Measurements from ENCODE around the gene SLC25A44. TPM values are rescaled to one million over a fixed set of nuclear protein-coding genes. Genes with fewer than 3 reads are reported as not detected.
A peak's percentile ranks its signal among the peaks of the same experiment; 100 is the strongest.

Gene SLC25A44
- total and polyA plus RNA-seq, 11 donors, result 5.8 to 29.3 (median 20.5) TPM

DNA sequence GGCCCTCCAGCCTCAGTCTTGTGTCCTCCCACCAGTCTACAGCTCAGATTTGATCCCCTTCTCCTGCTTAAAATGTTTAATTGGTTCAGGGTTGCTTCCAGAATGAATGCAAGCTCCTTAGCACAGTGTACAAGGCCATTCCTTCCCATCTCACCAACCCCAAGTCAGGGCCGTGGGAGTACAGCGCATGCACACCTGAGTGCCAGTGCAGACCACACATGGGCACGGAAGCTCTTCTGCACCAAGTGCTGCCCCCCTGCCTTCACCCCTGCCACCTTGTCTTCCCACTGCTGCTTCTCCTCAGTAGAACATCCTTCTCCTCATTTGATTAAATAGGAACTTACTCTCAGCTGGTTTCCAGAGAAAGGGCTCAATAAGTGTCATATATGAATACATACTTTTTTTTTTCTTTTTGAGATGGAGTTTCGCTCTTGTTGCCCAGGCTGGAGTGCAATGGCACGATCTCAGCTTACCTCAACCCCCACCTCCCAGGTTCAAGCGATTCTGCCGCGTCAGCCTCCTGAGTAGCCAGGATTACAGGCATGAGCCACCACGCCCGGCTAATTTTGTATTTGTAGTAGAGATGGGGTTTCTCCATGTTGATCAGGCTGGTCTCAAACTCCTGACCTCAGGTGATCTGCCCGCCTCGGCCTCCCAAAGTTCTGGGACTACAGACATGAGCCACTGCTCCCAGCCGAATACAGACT lies 28.2 kb downstream of the SLC25A44 start:
- H3K27ac ChIP-seq, result no peak overlapping the region
- TF ChIP-seq, protein P1, sequence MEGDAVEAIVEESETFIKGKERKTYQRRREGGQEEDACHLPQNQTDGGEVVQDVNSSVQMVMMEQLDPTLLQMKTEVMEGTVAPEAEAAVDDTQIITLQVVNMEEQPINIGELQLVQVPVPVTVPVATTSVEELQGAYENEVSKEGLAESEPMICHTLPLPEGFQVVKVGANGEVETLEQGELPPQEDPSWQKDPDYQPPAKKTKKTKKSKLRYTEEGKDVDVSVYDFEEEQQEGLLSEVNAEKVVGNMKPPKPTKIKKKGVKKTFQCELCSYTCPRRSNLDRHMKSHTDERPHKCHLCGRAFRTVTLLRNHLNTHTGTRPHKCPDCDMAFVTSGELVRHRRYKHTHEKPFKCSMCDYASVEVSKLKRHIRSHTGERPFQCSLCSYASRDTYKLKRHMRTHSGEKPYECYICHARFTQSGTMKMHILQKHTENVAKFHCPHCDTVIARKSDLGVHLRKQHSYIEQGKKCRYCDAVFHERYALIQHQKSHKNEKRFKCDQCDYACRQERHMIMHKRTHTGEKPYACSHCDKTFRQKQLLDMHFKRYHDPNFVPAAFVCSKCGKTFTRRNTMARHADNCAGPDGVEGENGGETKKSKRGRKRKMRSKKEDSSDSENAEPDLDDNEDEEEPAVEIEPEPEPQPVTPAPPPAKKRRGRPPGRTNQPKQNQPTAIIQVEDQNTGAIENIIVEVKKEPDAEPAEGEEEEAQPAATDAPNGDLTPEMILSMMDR (IDR thresholded peaks at IDR 0.05), result no peak
- no peak for TF ChIP-seq POLR2A (IDR thresholded peaks at IDR 0.05)
- peaks cover 0 to 68% (median 47%) of the 10 kb centered on the region in 9 donors for H3K36me3 ChIP-seq
- intact Hi-C loops (cut with DNase I), result loop anchor here in 2 of 10 donors (2.0 to 5.0 kb wide), 2 partner anchors 130 to 131 kb away; no protein-coding TSS in a partner anchor
- 91 to 97% (median 93%) methylated on average over 13 of the region's 13 CpGs for WGBS, 4 donors
- H3K4me1 ChIP-seq, result peaks cover 0 to 38% (median 7%) of the 10 kb centered on the region in 12 donors
- no peaks in the 10 kb centered on the region for H3K9me3 ChIP-seq
- H3K27me3 ChIP-seq, result no peaks in the 10 kb centered on the region
- no peak for DNase-seq
- no peak for ATAC-seq
- no peak overlapping the region for H3K4me3 ChIP-seq

DNA sequence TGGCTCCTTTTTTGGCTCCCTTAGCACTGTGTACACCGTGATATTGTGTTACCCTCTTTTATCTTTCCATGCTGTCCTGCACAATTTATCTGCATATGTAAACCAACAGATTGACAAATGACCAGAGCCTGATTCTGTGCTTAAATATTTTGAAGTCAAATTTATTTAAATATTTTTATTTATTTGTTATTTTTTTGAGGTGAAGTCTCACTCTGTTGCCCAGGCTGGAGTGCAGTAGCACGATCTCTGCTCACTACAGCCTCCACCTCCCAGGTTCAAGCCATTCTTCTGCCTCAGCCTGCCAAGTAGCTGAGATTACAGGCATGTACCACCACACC lies 31.7 kb downstream of the SLC25A44 start:
- no peak overlapping the region for H3K4me3 ChIP-seq
- no peak overlapping the region for H3K27ac ChIP-seq
- 7 to 21% (median 13%) methylated on average over 2 of the region's 2 CpGs for WGBS, 4 donors
- peaks cover 0 to 16% (median 0%) of the 10 kb centered on the region in 12 donors for H3K4me1 ChIP-seq
- intact Hi-C loops (cut with DNase I), result loop anchor here (1.0 to 2.0 kb wide), 6 partner anchors 79 to 135 kb away; no protein-coding TSS in a partner anchor
- TF ChIP-seq, protein P1 (IDR thresholded peaks at IDR 0.05), result no peak
- TF ChIP-seq POLR2A (IDR thresholded peaks at IDR 0.05), result no peak
- DNase-seq, result no peak
- no peaks in the 10 kb centered on the region for H3K9me3 ChIP-seq
- no peak for ATAC-seq
- H3K27me3 ChIP-seq, result no peaks in the 10 kb centered on the region
- H3K36me3 ChIP-seq, result peaks cover 0 to 90% (median 70%) of the 10 kb centered on the region in 9 donors

DNA sequence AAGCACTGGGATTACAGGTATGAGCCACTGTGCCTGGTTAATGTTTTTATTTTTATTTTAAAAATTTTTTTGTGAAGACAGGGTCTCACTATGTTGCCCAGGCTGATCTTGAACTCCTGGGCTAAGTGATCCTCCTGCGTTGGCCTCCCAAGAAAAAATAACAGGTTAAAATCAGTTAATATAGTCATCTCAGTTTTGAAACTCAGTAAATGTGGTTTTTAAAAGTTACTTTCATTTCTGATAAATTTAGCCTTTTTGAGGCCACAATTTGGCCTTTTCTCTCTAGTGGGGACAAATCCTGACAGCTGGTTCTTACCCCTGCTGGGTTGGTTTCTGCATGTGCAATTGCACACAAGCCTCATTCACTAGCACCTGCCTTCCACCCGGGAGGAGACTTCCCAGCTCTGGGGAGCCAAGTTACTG lies 32.2 kb downstream of the SLC25A44 start:
- peaks cover 0 to 86% (median 65%) of the 10 kb centered on the region in 9 donors for H3K36me3 ChIP-seq
- DNase-seq, result peak in 1 of 5 donors; percentile 1
- H3K4me3 ChIP-seq, result no peak overlapping the region
- intact Hi-C loops (cut with DNase I), result loop anchor here in 1 of 10 donors (2.0 kb wide), 1 partner anchor 79 kb away; no protein-coding TSS in a partner anchor
- WGBS, 4 donors, result 68 to 81% (median 78%) methylated on average over 2 of the region's 2 CpGs
- H3K4me1 ChIP-seq, result peaks cover 0 to 16% (median 0%) of the 10 kb centered on the region in 12 donors
- H3K27me3 ChIP-seq, result no peaks in the 10 kb centered on the region
- H3K9me3 ChIP-seq, result no peaks in the 10 kb centered on the region
- TF ChIP-seq POLR2A (IDR thresholded peaks at IDR 0.05), result no peak
- TF ChIP-seq, protein P1 (IDR thresholded peaks at IDR 0.05), result no peak
- no peak overlapping the region for H3K27ac ChIP-seq
- ATAC-seq, result no peak

GRCh38 chr1:156226782-156227181 lies 32.9 kb downstream of the SLC25A44 start:
- intact Hi-C loops (cut with DNase I), result loop anchor here in 1 of 10 donors (2.0 kb wide), 1 partner anchor 80 kb away; no protein-coding TSS in a partner anchor
- Histone ChIP-seq H3K4me3 (no peak overlapping the region), H3K27ac (no peak overlapping the region), H3K36me3 (peaks cover 0 to 79% (median 58%) of the 10 kb centered on the region in 9 donors), H3K4me1 (peaks cover 0 to 16% (median 0%) of the 10 kb centered on the region in 12 donors), H3K27me3 (no peaks in the 10 kb centered on the region), H3K9me3 (no peaks in the 10 kb centered on the region)
- WGBS, 4 donors, result 76 to 87% (median 79%) methylated on average over 4 of the region's 4 CpGs
- DNase-seq (peak in 1 of 5 donors; percentile 12), ATAC-seq (no peak)
- TF ChIP-seq POLR2A (IDR thresholded peaks at IDR 0.05), result no peak
- TF ChIP-seq, protein P1 (IDR thresholded peaks at IDR 0.05), result no peak

Data from heart left ventricle (tissue), 16 donors.